Pulmonary artery endothelial cell (primary cell): ENCODE data around the gene TIMP4. TPM values are rescaled to one million over a fixed set of nuclear protein-coding genes. Genes with fewer than 3 reads are reported as not detected.
A peak's percentile ranks its signal among the peaks of the same experiment; 100 is the strongest.

ENCODE experiments used
- DNase-seq: peaks from one replicate; pipeline ENCODE4 v3.0.0-alpha.2; 2011; ENCODE audit warnings: low read depth, low spot score
- total RNA-seq: library from RNA; depleted of rRNA; stranded (reverse); fragments of >200 nt; gene quantifications from 2 replicates; pipeline ENCODE4 v1.2.3, GENCODE V29; 2014

TIMP4 gene
- total RNA-seq, 1 donor from 2014 or later, result 0.07 TPM

DNA sequence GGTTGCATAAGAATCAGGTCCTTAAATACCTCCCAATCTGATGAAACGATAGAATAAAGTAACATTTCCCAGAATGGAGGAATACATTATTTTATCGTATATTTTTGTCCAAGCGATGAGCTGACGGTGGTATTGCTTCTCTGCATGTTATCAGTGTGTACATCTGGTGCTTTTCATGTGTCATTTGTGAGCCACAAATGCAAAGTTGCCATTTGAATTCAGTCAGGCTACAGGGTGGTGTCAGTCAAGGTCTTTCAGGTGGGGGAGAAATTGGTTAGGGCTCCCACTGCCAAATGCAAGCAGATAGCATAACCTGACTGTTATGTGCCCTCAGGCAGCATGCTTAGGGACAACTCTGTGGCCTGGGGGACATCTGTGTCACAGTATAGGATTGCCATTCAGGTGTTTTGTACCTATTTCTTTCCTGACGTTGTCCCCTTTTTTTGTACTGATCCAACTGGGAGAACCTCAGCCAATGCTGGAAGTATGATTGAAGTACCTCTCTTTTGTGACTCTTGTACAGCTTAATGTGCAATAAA, 26.5 kb upstream of the TIMP4 start:
- DNase-seq, result no peak

DNA sequence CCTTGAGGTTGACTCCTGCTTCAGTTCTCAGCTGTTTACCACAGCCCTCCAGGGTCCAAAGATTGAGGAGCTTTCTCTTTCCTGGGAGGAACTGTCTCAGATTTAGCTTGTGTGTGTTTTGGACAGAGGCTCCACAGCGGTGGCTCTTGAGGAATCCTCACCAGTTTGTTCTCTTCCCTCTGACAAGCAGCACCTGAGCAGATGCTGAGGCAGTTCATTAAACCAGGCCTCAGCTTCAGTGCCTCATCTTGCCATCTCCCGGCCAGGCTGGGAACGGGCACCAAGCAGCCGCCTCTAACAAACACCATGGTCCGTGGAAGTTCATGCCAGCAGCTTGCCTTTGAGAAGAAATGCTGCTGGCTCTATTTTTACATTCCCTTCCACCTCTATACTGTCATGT, 25.8 kb upstream of the TIMP4 start:
- no peak for DNase-seq

GRCh38 chr3:12182687-12183441, 24.2 kb upstream of the TIMP4 start:
- no peak for DNase-seq

GRCh38 chr3:12181806-12182205, 23.1 kb upstream of the TIMP4 start:
- DNase-seq, result no peak

GRCh38 chr3:12181301-12181700, 22.6 kb upstream of the TIMP4 start:
- no peak for DNase-seq

- DNase-seq, result no peak
Observed at GRCh38 chr3:12180631-12181030, 21.9 kb upstream of the TIMP4 start.

DNA sequence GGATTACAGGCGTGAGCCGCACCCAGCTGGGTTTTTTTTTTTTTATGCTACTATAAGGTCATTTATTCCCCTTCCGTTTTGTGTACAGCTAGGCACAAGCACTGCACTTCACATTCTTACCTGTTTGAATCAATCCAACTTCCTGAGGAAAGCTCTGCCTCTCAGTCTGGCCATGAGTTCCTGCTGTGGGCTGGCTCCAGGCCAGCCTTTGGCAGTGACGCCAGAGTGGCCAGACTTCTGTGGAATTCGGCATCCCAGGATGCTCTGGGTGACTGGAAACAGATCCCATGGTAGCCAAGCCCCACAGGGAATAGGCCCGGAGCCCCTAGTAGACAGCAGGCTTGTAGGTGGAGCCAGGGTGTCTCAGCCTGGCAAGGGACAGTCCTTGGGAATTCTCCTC, 21.5 kb upstream of the TIMP4 start:
- peak; percentile 26 for DNase-seq

DNA sequence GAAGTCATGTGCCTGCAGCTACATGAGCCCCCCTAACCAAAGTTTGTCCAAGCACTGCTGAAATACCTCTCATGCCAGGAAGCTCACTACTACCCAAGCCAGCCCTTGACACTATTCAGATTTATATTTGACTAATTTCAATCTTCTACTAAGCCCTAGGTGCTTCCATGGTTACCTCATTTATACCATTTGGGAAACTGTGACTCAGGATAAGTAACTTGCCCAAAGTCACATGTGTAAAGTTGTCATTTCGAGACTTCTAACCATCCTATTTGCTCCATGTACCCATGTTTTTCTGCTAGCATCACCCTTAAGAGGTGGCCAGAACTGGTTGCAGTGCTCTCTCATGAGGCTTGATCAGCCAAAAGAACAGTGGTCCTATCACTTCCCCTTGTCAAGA, 20.7 kb upstream of the TIMP4 start:
- DNase-seq, result no peak

DNA sequence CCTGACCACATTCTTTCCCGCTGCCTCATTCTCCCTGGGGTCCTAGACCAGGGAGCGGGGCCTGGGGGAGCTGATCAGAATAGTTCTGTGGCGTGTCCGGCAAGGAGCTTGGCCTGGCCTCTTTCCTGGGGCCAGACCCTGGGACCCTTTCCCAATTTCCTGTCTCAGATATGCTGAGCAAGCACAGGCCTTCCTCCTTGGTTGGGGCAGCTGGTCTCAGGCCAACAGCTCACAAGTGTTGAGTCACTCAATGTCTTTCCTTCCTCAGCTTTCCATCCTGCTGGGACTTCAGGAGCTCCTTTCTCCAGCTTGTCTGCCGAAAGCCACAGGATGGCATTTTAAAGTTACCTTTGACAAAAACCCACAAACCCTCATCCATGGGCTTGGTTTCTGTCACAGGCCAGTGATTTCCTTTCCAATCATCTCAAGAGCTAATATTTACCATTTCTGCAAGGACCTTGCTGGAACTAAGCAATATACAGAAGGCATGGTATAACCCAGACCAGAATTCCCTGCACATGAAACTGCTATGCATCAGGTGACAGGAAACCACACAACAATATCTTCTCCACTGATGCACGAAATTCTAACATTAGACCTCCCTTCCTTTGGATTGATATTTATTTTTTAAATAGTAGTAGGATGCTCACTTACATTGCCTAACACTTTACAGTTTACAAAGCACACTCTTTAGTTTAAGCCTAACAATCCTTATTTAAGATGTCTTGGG, 19.5 kb upstream of the TIMP4 start:
- DNase-seq, result peak; percentile 17

DNA sequence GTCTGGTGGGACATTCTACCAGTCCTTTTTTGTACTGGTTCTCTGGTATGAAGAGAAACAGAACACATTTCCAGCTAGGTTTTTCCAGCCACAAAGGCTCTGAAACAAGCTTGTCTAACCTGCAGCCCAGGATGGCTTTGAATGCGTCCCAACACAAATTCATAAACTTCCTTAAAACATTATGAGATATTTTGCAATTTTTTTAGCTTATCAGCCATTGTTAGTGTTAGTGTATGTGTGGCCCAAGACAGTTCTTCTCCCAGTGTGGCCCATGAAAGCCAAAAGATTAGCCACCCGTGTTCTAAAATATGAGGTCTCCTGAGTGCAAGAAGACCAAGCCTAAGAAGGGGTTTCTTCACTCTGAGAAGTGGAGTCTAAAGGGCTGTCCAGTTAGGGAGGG, 18.4 kb upstream of the TIMP4 start:
- DNase-seq, result no peak

- DNase-seq, result peak; percentile 11
Observed at GRCh38 chr3:12175844-12176453, 17.2 kb upstream of the TIMP4 start.

GRCh38 chr3:12175137-12175593, 16.5 kb upstream of the TIMP4 start:
- no peak for DNase-seq

GRCh38 chr3:12170207-12170606, 11.5 kb upstream of the TIMP4 start:
- no peak for DNase-seq

GRCh38 chr3:12165909-12166308, 7.2 kb upstream of the TIMP4 start:
- no peak for DNase-seq

GRCh38 chr3:12159227-12159601, 502 bp upstream of the TIMP4 start:
- no peak for DNase-seq

- DNase-seq, result no peak
Observed at GRCh38 chr3:12157026-12157425, 1.7 kb downstream of the TIMP4 start.

DNA sequence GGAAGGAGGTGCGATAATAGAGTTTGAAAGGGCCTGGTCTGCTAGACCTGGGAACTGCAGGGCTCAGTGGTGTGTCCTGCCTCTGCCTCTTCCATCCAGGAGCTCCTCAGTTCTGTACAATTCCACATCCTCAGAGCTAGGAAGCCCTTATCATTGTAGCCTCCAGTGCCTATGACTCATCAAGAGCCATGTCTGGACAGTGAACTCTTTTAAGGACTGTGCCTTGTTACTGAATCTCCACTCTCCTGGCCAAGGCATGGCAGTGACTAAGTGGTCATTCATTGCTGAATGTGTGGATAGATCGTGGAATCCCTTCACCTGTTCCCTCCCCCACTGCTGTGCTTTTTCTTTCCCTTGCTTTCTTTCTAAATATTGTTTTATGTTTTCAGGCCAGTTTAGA, 2.9 kb downstream of the TIMP4 start:
- DNase-seq, result peak; percentile 43

DNA sequence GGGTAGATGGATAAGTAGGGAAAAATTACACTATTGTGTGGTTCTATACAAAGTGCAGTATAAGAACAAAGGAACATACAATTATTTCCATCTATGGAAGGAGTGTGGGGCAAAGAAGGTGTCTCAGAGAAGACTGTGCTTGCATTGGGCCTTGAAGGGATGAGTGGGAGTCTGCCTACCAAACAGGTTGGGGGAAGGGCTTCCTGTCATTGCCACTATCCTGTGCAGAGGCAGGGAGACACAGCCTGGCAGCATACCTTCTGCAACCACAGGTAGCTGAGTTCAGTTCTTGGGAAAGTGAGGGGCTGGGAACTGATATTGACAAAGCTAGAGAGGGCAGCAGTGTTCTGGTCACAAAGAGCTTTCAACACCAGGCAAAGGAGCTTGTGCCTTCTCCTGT, 3.4 kb downstream of the TIMP4 start:
- no peak for DNase-seq

- no peak for DNase-seq
Observed at GRCh38 chr3:12154151-12154550, 4.6 kb downstream of the TIMP4 start.

DNA sequence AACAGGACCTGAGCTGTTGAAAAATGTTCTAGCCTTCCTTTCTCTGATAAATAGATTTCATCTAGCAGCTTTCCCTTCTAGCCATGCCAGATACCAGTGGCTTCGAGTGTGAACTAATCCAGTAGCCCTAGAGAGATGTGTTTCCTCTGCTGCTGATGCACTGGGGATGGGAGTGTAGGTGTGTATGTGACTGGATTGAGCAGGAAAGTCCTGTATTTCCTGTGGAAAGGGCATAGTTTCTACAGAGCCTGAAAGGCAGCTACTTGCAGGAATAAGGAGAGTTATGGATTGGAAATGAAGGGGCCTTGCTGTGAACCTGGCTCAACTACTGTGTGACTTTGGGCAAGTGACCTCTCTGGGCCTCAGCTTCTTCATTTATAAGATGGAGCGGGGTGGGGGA, 8.6 kb downstream of the TIMP4 start:
- DNase-seq, result no peak

- DNase-seq, result no peak
Observed at GRCh38 chr3:12149029-12149428, 9.7 kb downstream of the TIMP4 start.

DNA sequence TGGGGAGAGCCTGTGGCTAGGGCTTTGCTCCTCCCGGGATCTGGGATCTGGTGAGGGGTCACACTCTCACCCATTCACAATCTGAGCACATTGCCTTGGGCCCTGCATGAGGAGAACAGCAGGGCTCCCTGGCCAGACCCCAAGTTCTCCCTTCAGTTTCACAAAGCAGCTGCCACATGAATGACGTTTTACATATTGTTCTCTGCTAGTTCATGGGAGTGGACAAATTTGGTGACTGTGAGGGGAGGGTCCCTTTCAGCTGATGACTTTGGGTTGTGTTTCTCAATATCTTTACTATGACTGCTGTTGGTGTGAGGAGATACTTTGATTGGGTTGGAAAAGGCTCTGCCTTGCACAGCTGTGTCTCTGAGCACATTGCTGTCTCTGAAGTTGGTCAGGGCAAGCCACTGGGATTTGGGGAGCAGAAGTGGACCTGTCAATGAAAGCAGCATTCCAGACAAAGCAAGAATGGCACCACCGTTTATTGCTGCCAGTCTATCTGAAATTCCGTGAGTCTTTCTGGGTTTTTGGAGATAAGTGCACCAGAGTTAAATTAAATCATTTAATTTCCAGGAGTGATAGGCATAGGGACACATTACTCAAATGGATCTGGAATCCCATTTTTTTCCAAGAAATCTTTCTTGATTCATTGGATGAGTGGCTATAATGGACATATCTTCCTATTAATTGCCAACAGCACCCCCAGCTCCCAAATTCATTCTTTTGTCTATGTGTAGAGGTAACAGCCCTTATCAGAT, 10.3 kb downstream of the TIMP4 start:
- DNase-seq, result no peak
